Vagina (tissue), 2 donors: ENCODE results near the gene LDLRAD3. TPM values are rescaled to one million over a fixed set of nuclear protein-coding genes. Genes with fewer than 3 reads are reported as not detected.

ENCODE experiments used
- DNase-seq, 2 donors: peaks; one replicate each; pipeline ENCODE4 v3.0.0-alpha.2; 2017; ENCODE audit errors: extremely low spot score in 2 of 2
- H3K27ac ChIP-seq: fragments of 200-600 bp; sonication (generic); one replicate; pipeline ENCODE4 v1.5.1; 2019
- H3K27me3 ChIP-seq: fragments of 200-600 bp; sonication (generic); one replicate; pipeline ENCODE4 v1.5.1; 2019
- H3K36me3 ChIP-seq, 2 donors: fragments of 200-600 bp; sonication (generic); one replicate each; pipeline ENCODE4 v1.5.1; 2017 to 2019
- H3K4me1 ChIP-seq: fragments of 200-600 bp; sonication (generic); one replicate; pipeline ENCODE4 v1.5.1; 2019
- H3K4me3 ChIP-seq, 2 donors: fragments of 200-600 bp; sonication (generic); 1 replicate in 1 of 2; 2 replicates in 1 of 2; pipeline ENCODE4 v1.5.1; 2016 to 2019
- H3K9me3 ChIP-seq: fragments of 200-600 bp; sonication (generic); one replicate; pipeline ENCODE4 v1.5.1; 2019
- POLR2A ChIP-seq, 2 donors: fragments of 450-650 bp; IDR thresholded peaks; one replicate each; pipeline ENCODE4 v1.6.1; 2017; ENCODE audit warnings: antibody characterized with exemption in 2 of 2, mild to moderate bottlenecking in 2 of 2, moderate library complexity in 2 of 2
- POLR2AphosphoS5 ChIP-seq, 2 donors: sonication (generic); formaldehyde crosslinking; IDR thresholded peaks; one replicate each; pipeline ENCODE4 v1.9.0; 2017; ENCODE audit warnings: antibody characterized with exemption in 2 of 2, mild to moderate bottlenecking in 2 of 2, low read depth in 1 of 2; ENCODE audit not compliant: insufficient read depth in 1 of 2
- intact Hi-C: fragments of 100-400 bp; cut with DNase I; formaldehyde crosslinking; loops from one replicate; pipeline ENCODE4 v1.15.1; 2023
- total RNA-seq: library from RNA; depleted of rRNA; stranded (reverse); fragments of >200 nt; gene quantifications from one replicate; pipeline ENCODE4 v1.2.3, GENCODE V29; 2016
- TF ChIP-seq, protein P1 (sequence below), 3 experiments: fragments of 450-650 bp in 2 of 3; fragments of 200-600 bp in 1 of 3; sonication (generic) in 1 of 3; IDR thresholded peaks; one replicate each; pipeline ENCODE4 v1.5.1; 2017 to 2019; ENCODE audit warnings: antibody characterized with exemption in 3 of 3, mild to moderate bottlenecking in 2 of 3, moderate library complexity in 2 of 3

LDLRAD3 gene
- total RNA-seq, 1 donor from 2014 or later, result 34.4 TPM

DNA sequence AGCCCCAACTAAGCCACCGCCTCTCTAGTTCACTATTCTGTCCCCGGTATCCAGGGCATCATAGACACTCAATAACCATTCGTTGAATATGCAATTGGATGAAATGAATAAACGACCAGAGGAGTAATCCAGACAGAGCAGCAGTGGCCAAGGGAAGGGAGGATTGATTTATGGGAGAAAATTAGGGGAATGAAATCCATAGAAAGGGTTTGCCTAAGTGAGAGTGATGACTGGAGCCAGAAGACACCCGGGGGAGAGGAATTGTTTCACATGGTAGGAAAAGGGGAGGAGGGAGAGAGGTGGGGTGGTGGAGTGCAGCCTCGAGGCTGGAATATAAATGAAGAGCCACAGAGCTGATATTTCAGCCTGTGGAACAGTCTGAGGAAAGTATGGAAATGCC lies 177.2 kb downstream of the LDLRAD3 start:
- no peak for DNase-seq
- Histone ChIP-seq H3K27me3 (no peaks in the 10 kb centered on the region), H3K36me3 (no peaks in the 10 kb centered on the region), H3K4me1 (peaks cover 7% of the 10 kb centered on the region), H3K27ac (no peak overlapping the region), H3K9me3 (no peaks in the 10 kb centered on the region), H3K4me3 (no peak overlapping the region)
- intact Hi-C loops, result no loop called here
- no peak for TF ChIP-seq POLR2AphosphoS5 (IDR thresholded peaks at IDR 0.05; ENCODE audit: insufficient read depth in 1 of 2, low read depth in 1 of 2)
- TF ChIP-seq, protein P1, sequence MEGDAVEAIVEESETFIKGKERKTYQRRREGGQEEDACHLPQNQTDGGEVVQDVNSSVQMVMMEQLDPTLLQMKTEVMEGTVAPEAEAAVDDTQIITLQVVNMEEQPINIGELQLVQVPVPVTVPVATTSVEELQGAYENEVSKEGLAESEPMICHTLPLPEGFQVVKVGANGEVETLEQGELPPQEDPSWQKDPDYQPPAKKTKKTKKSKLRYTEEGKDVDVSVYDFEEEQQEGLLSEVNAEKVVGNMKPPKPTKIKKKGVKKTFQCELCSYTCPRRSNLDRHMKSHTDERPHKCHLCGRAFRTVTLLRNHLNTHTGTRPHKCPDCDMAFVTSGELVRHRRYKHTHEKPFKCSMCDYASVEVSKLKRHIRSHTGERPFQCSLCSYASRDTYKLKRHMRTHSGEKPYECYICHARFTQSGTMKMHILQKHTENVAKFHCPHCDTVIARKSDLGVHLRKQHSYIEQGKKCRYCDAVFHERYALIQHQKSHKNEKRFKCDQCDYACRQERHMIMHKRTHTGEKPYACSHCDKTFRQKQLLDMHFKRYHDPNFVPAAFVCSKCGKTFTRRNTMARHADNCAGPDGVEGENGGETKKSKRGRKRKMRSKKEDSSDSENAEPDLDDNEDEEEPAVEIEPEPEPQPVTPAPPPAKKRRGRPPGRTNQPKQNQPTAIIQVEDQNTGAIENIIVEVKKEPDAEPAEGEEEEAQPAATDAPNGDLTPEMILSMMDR (IDR thresholded peaks at IDR 0.05), result no peak
- no peak for TF ChIP-seq POLR2A (IDR thresholded peaks at IDR 0.05)

DNA sequence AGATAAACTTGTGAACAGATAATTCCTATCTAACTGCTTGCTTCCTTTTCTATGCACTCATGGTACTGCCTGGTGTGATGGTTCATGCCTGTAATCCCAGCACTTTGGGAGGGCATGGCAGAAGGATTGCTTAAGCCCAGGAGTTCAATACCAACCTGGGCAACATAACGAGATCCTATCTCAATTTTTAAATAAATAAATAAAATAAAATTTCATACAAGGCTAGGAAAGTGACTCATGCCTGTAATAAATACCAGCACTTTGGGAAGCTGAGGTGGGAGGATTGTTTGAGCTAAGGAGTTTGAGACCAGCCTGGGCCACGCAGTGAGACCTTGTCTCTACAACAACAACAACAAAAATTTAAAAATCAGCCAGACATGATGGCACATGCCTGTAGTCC lies 178.8 kb downstream of the LDLRAD3 start:
- intact Hi-C loops, result no loop called here

DNA sequence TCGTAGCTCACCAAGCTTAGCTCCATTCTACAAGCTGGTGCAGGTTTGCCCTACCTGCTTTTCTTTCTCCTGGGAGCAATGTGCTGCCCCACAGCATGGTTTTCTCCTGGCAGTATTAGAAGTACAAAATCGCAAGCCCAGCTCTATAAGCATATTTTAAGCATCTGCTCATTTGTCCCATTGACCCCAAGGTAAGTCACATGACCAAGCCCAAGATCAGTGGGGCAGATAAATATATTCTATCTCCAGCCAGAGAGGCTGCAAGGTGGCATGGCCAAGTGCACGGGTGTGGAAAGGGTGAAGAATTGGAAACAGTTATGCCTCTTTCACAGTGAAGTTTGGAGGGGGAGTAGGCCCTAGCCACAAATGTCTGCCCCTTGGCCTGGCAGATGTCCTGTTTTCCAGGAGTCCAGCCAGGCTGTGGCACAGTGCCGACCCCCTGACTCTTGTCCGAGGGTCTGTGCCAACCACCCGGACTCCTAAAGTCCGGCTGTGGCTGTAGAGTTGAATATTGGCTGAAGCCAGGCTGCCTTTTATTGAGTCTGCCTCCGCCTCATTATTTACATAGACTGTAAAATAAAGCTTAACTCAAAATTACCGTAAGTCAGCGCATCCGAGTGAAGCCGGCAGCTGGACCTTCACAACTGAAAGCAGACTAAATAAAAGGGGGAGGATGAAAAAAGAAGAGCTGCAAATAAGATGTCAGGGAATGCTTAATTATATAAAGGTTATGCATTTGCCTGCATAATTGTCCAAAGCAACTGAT lies 179.7 kb downstream of the LDLRAD3 start:
- H3K4me1 ChIP-seq, result peaks cover 7% of the 10 kb centered on the region
- no peak overlapping the region for H3K4me3 ChIP-seq
- H3K9me3 ChIP-seq, result no peaks in the 10 kb centered on the region
- no peaks in the 10 kb centered on the region for H3K36me3 ChIP-seq
- no peak for DNase-seq
- TF ChIP-seq POLR2A (IDR thresholded peaks at IDR 0.05) (no peak), POLR2AphosphoS5 (IDR thresholded peaks at IDR 0.05; ENCODE audit: insufficient read depth in 1 of 2, low read depth in 1 of 2) (no peak)
- TF ChIP-seq, protein P1 (IDR thresholded peaks at IDR 0.05), result no peak
- no peaks in the 10 kb centered on the region for H3K27me3 ChIP-seq
- intact Hi-C loops, result no loop called here
- no peak overlapping the region for H3K27ac ChIP-seq

More for the DNA sequence above, 178.8 kb downstream of the LDLRAD3 start:
- no peak overlapping the region for H3K27ac ChIP-seq
- H3K36me3 ChIP-seq, result no peaks in the 10 kb centered on the region
- H3K27me3 ChIP-seq, result no peaks in the 10 kb centered on the region
- no peaks in the 10 kb centered on the region for H3K9me3 ChIP-seq
- no peak overlapping the region for H3K4me3 ChIP-seq
- TF ChIP-seq POLR2A (IDR thresholded peaks at IDR 0.05) (no peak), POLR2AphosphoS5 (IDR thresholded peaks at IDR 0.05; ENCODE audit: insufficient read depth in 1 of 2, low read depth in 1 of 2) (no peak)
- TF ChIP-seq, protein P1 (IDR thresholded peaks at IDR 0.05), result no peak
- no peak for DNase-seq
- H3K4me1 ChIP-seq, result peaks cover 7% of the 10 kb centered on the region

DNA sequence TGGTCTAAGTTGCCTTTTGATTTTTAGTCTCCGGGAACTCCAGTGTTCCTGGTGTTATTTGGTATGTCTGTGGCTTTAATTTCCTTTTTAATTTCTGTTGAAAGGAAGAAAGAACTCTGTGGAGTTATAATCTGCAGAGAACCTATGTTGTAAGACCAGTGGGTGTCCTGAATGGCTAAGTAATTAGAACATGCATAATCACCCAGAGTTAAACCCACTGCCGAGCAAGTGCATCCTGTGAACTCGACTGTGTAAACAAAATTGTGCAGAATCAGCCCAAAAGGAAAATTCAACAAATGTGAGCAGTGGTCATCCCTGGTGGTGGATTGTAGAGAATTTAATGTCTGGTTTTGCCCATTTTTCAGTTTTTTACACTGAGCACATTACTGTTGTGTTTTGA lies 182.8 kb downstream of the LDLRAD3 start:
- peaks cover 10% of the 10 kb centered on the region for H3K4me1 ChIP-seq
- no peaks in the 10 kb centered on the region for H3K27me3 ChIP-seq
- no peak for DNase-seq
- no peak overlapping the region for H3K27ac ChIP-seq
- TF ChIP-seq POLR2A (IDR thresholded peaks at IDR 0.05), result no peak
- TF ChIP-seq, protein P1 (IDR thresholded peaks at IDR 0.05), result no peak
- no peak for TF ChIP-seq POLR2AphosphoS5 (IDR thresholded peaks at IDR 0.05; ENCODE audit: insufficient read depth in 1 of 2, low read depth in 1 of 2)
- no peak overlapping the region for H3K4me3 ChIP-seq
- H3K36me3 ChIP-seq, result no peaks in the 10 kb centered on the region
- no peaks in the 10 kb centered on the region for H3K9me3 ChIP-seq
- intact Hi-C loops, result no loop called here

DNA sequence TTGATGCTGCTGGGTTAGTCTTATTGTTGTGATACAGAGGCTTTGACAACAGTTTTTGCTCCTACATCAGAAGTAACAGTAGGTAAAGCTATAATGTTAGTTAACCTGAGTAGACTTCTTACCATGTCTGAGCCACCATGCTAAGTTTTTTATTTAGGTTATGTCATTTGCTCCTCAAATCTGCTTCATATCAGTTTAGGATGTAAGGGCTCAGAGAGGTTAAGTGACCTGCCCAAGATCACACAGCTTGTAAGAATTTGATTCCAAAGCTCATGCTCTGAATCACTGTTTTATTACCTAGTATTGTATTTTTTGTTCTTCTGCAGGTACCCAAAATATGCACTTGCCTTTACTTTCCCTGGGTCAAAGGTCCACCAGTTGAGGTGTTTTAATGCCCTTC lies 183.7 kb downstream of the LDLRAD3 start:
- TF ChIP-seq POLR2AphosphoS5 (IDR thresholded peaks at IDR 0.05; ENCODE audit: insufficient read depth in 1 of 2, low read depth in 1 of 2) (no peak), POLR2A (IDR thresholded peaks at IDR 0.05) (no peak)
- TF ChIP-seq, protein P1 (IDR thresholded peaks at IDR 0.05), result no peak
- no peak for DNase-seq
- Histone ChIP-seq H3K36me3 (no peaks in the 10 kb centered on the region), H3K27me3 (no peaks in the 10 kb centered on the region), H3K4me3 (no peak overlapping the region), H3K9me3 (no peaks in the 10 kb centered on the region), H3K27ac (no peak overlapping the region), H3K4me1 (peaks cover 14% of the 10 kb centered on the region)
- intact Hi-C loops, result no loop called here
